ENCODE measurements around the gene SUSD1. TPM values are rescaled to one million over a fixed set of nuclear protein-coding genes. Genes with fewer than 3 reads are reported as not detected.

Gene SUSD1
- total RNA-seq, 2 donors from 2014 or later, result 6.2 to 10.6 TPM

DNA sequence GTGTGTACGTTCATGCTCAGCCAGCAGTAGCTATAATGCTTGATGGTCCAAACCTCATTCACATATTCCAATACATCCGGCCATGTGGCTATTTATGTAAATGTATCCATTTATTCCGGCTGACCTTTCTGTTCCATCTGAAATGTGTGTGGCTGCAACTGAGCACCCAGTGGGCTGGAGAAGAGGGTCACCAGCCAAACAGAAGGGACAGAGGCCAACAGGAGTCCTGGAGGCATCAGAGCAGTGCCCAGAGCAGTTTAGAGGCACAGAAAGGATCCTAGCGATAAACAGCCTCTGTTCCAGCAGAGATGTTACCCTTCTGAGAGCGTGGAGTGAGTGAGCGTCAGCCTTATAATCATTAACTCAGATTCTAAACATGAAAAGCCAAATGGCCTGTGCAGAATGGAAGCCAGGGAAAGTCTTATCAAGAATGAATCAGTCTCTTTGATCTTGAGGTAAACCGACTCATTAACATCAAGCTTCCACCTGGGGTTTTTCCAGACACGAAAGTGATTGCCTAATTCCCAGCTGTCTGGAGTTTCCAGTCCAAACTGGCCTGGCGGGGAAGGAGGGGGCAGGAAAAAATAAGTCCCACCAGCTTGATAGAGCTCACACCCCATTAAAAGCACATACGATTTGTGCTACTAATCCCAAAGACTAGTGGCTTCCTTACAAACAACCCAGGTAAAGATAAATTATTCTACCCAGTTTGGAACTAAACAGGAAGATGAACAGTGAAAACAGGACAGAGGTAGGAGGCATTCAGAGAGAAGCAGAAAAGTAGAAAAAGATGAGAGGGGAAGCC is 55.7 kb downstream of the SUSD1 start:
- no peak overlapping the region for H3K27ac ChIP-seq
- H3K27me3 ChIP-seq, result no peaks in the 10 kb centered on the region
- H3K36me3 ChIP-seq, result no peaks in the 10 kb centered on the region
- DNase-seq (ENCODE audit: low spot score), result no peak
- no peaks in the 10 kb centered on the region for H3K4me1 ChIP-seq
- no peaks in the 10 kb centered on the region for H3K9me3 ChIP-seq
- TF ChIP-seq, protein P1, sequence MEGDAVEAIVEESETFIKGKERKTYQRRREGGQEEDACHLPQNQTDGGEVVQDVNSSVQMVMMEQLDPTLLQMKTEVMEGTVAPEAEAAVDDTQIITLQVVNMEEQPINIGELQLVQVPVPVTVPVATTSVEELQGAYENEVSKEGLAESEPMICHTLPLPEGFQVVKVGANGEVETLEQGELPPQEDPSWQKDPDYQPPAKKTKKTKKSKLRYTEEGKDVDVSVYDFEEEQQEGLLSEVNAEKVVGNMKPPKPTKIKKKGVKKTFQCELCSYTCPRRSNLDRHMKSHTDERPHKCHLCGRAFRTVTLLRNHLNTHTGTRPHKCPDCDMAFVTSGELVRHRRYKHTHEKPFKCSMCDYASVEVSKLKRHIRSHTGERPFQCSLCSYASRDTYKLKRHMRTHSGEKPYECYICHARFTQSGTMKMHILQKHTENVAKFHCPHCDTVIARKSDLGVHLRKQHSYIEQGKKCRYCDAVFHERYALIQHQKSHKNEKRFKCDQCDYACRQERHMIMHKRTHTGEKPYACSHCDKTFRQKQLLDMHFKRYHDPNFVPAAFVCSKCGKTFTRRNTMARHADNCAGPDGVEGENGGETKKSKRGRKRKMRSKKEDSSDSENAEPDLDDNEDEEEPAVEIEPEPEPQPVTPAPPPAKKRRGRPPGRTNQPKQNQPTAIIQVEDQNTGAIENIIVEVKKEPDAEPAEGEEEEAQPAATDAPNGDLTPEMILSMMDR (IDR thresholded peaks at IDR 0.05), result no peak
- no peak overlapping the region for H3K4me3 ChIP-seq

DNA sequence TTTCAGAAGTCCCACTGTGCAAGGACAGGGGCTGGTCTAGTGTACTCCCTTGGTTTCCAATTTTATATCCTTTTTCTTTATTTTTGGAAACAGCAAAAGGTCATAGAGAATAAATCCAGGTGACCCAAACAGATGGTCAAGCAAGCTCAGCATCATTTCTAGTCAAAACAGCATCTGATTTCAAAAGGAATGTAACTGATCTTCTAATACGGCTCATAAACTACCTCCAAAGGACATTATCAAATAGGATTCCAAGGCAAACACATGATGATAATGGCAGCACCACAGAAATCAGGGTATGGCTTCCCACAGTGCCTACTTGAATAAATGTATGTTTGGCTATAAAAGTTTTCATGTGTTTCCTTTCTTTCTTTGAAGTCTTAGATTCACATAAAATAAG is 57.1 kb downstream of the SUSD1 start:
- no peaks in the 10 kb centered on the region for H3K9me3 ChIP-seq
- H3K4me3 ChIP-seq, result no peak overlapping the region
- no peaks in the 10 kb centered on the region for H3K4me1 ChIP-seq
- H3K27me3 ChIP-seq, result no peaks in the 10 kb centered on the region
- no peaks in the 10 kb centered on the region for H3K36me3 ChIP-seq
- TF ChIP-seq, protein P1 (IDR thresholded peaks at IDR 0.05), result no peak
- H3K27ac ChIP-seq, result no peak overlapping the region
- DNase-seq (ENCODE audit: low spot score), result no peak

DNA sequence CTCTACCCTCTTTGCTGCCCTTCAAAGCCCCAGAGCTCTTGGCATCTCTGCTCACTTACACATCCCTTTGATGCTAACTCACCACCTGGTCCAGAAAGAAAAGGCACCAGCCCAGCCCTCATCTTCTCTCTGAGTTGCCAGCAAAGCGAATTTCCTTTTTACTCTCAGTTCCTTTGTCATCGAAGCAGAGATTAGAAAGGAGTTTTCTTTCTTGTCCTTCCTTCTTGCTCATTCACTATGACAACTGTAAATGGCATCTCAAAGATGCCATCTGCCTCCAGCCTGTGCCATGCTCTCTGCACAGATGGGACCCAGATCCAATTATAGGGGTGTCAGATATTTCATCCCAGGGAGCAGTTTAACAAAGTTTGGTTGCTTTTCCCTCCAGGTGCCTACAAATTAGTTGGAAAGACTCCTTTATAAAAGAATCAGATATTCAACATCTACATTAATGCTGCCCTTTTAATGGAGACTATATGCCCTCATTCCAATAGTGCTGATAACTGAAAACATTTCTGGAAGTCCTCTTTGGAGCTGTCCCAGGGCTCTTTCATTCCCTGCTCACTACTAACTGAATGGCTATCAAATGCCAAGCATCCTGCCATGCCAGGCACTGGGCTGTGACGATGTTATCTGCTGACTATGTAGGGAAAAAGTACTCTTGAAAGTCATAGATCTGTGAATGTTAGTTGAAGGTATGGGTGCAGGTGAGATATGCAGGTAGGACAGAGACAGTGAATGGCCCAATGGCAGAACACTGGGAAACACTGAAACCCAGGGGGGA is 58.9 kb downstream of the SUSD1 start:
- DNase-seq (ENCODE audit: low spot score), result no peak
- TF ChIP-seq, protein P1 (IDR thresholded peaks at IDR 0.05), result no peak
- H3K27ac ChIP-seq, result no peak overlapping the region

DNA sequence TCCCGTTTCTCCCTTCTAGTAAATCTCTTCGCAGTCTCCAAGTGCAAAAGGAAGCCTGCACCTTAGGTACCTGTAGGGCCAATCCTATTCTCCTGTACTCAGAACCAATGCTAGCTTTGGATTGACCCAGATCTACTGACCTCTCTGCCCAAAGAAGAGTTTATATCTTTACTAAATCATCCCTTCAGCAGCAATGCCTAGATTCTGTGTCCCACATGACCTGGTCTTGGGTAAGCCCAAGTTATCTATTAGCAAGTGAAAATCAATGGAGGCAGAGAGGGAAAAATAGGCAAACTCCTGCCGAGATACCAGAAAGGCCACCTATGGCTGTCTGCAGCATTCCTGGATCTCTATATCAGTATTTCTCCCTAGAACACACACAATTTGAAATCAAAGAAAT is 60.0 kb downstream of the SUSD1 start:
- TF ChIP-seq, protein P1 (IDR thresholded peaks at IDR 0.05), result no peak
- no peak overlapping the region for H3K27ac ChIP-seq

More for the DNA sequence above, 58.9 kb downstream of the SUSD1 start:
- Histone ChIP-seq H3K9me3 (no peaks in the 10 kb centered on the region), H3K4me3 (no peak overlapping the region), H3K4me1 (no peaks in the 10 kb centered on the region), H3K36me3 (no peaks in the 10 kb centered on the region), H3K27me3 (no peaks in the 10 kb centered on the region)

DNA sequence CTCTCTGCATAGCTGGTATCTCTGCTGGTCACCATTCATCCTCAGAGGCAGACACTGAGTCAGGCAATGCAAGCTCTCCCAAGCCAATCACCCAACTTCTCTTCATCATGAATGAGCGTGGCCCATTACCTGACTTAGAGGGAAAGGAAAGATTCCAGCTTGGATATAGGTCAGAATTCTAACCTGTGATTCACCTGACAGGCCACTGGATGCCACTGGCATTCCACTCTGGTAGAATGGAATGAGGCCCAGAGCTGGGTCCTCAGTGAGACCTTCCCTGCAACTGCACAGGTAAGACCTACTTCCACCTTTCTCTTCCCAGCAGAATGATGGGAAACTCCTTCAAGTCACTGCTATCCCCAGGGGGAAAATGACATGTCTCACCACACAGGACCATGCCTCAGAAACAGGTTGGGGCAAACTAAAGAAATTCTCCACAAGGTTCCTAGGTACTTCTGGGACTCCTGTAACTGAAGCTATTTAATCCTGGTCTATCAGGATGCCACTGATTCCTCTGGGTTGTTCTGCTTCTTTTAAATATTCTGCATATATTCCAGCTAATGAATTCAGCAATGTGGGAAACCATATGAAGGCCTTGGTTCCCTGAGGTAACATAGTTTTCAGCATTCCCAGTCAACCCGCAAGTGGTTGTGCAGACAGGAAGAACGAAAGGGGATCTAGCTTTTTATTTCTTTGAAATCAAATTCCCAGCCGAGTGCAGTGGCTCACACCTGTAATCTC is 62.0 kb downstream of the SUSD1 start:
- Histone ChIP-seq H3K4me1 (no peaks in the 10 kb centered on the region), H3K9me3 (no peaks in the 10 kb centered on the region), H3K4me3 (no peak overlapping the region), H3K36me3 (no peaks in the 10 kb centered on the region), H3K27me3 (no peaks in the 10 kb centered on the region), H3K27ac (no peak overlapping the region)
- TF ChIP-seq, protein P1 (IDR thresholded peaks at IDR 0.05), result peak in 1 of 2 donors; percentile 45
- no peak for DNase-seq (ENCODE audit: low spot score)

More for the DNA sequence above, 60.0 kb downstream of the SUSD1 start:
- H3K9me3 ChIP-seq, result no peaks in the 10 kb centered on the region
- no peak overlapping the region for H3K4me3 ChIP-seq
- H3K36me3 ChIP-seq, result no peaks in the 10 kb centered on the region
- H3K4me1 ChIP-seq, result no peaks in the 10 kb centered on the region
- DNase-seq (ENCODE audit: low spot score), result no peak
- H3K27me3 ChIP-seq, result no peaks in the 10 kb centered on the region

Measured in right atrium auricular region (tissue), 2 donors.